Measurements from ENCODE around the gene HOXD4.

Gene HOXD4

GRCh38 chr2:176139661-176140512 lies 11.5 kb upstream of the HOXD4 start:
- no peak for DNase-seq (ENCODE audit: low read depth, low spot score)

- no peak for DNase-seq (ENCODE audit: low read depth, low spot score)
Measured at GRCh38 chr2:176140513-176141317, 10.6 kb upstream of the HOXD4 start.

GRCh38 chr2:176142281-176142680 lies 9.1 kb upstream of the HOXD4 start:
- DNase-seq (ENCODE audit: low read depth, low spot score): no peak

GRCh38 chr2:176145085-176145969 lies 6.0 kb upstream of the HOXD4 start:
- no peak for DNase-seq (ENCODE audit: low read depth, low spot score)

- no peak for DNase-seq (ENCODE audit: low read depth, low spot score)
Measured at GRCh38 chr2:176146101-176146500, 5.2 kb upstream of the HOXD4 start.

GRCh38 chr2:176146645-176147044 lies 4.7 kb upstream of the HOXD4 start:
- DNase-seq (ENCODE audit: low read depth, low spot score): no peak

- DNase-seq (ENCODE audit: low read depth, low spot score): no peak
Measured at GRCh38 chr2:176147210-176147799, 4.0 kb upstream of the HOXD4 start.

GRCh38 chr2:176147800-176148496 lies 3.4 kb upstream of the HOXD4 start:
- DNase-seq (ENCODE audit: low read depth, low spot score): no peak

GRCh38 chr2:176148751-176149421 lies 2.5 kb upstream of the HOXD4 start:
- no peak for DNase-seq (ENCODE audit: low read depth, low spot score)

GRCh38 chr2:176149481-176149938 lies 1.8 kb upstream of the HOXD4 start:
- DNase-seq (ENCODE audit: low read depth, low spot score): no peak

- DNase-seq (ENCODE audit: low read depth, low spot score): no peak
Measured at GRCh38 chr2:176149939-176150583, 1.3 kb upstream of the HOXD4 start.

GRCh38 chr2:176150584-176151441 lies 537 bp upstream of the HOXD4 start:
- DNase-seq (ENCODE audit: low read depth, low spot score): no peak

- no peak for DNase-seq (ENCODE audit: low read depth, low spot score)
Measured at GRCh38 chr2:176152350-176153181, 1.2 kb downstream of the HOXD4 start.

GRCh38 chr2:176154576-176155252 lies 3.4 kb downstream of the HOXD4 start:
- DNase-seq (ENCODE audit: low read depth, low spot score): no peak

GRCh38 chr2:176155356-176156044 lies 4.2 kb downstream of the HOXD4 start:
- DNase-seq (ENCODE audit: low read depth, low spot score): no peak

- DNase-seq (ENCODE audit: low read depth, low spot score): no peak
Measured at GRCh38 chr2:176156301-176156806, 5.0 kb downstream of the HOXD4 start.
